ENCODE measurements around the gene ELP4. TPM values are rescaled to one million over a fixed set of nuclear protein-coding genes. Genes with fewer than 3 reads are reported as not detected.

ELP4 gene
- total RNA-seq, 1 experiment from 2014 or later = 19.4 TPM

DNA sequence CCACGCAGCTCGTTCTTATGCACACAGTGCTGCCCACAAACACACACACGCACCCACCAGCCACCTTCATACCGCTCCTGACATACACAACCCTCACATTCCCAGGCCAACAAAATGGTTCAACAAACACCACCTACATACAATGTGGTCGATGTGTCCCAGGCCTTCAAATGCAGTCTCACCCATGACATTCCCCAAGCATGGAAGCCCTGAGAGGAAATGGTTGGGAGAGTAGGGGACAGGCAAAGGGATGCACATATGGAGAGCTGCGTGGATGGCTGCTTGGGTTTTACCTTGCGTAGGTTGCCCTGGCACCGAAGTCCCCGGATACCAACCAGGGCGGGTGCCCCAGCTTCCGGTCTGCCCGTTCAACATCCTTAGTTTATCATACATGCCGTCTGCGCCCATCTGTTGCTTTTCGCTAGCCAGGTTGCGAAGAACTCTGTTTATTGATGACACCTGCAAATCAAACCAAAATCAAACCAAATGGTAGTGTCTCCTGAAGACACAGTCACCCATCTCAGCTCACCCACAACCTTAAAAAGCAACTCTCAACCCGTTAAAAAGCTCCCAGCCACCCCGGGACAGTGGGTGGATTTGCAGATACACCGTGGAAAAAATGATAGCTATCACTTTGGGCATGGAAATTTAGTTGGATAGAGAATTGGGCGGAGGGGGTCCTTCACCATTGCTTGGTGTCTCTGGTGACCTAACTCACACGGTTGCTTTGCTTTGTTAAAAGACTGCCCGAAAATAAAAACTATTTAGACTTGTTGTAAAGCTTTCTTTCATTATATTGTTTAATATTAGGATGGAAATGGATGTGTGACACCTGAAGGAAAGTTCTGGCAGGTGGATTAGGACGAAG is 291.1 kb downstream of the ELP4 start:
- no peaks in the 10 kb centered on the region for H4K20me1 ChIP-seq (ENCODE audit: low read length)
- ATAC-seq (no peak), DNase-seq (no peak)
- ChIA-PET POLR2A (ENCODE audit: unreplicated experiment) (no interaction called here), CTCF (no interaction called here)
- H2AFZ ChIP-seq (ENCODE audit: low read length) = no peak overlapping the region
- H3K36me3 ChIP-seq (ENCODE audit: low read depth, low read length) = no peaks in the 10 kb centered on the region
- BruUV-seq (replicated peaks) = no TSS peak
- no peaks in the 10 kb centered on the region for H3K79me2 ChIP-seq (ENCODE audit: low read length)
- no peak overlapping the region for H3K9ac ChIP-seq (ENCODE audit: low read length)
- no peak overlapping the region for H3K4me2 ChIP-seq (ENCODE audit: low read length)
- no peak overlapping the region for H3K27ac ChIP-seq (ENCODE audit: low read length)
- intact Hi-C loops (cut with micrococcal nuclease) = no loop called here
- H3K4me3 ChIP-seq (ENCODE audit: low read length) = no peak overlapping the region
- no peaks in the 10 kb centered on the region for H3K9me3 ChIP-seq (ENCODE audit: low read length)
- H3K4me1 ChIP-seq (ENCODE audit: insufficient read depth, low read length) = no peaks in the 10 kb centered on the region
- H3K9me2 ChIP-seq (replicated peaks; ENCODE audit: low read length) = no peaks in the 10 kb centered on the region
- TF ChIP-seq EZH2phosphoT487 (IDR thresholded peaks at IDR 0.05; ENCODE audit: borderline replicate concordance, low read length) (no peak), EZH2 (IDR thresholded peaks at IDR 0.05; ENCODE audit: low read length, unreplicated experiment) (no peak)
- TF ChIP-seq, protein P1, sequence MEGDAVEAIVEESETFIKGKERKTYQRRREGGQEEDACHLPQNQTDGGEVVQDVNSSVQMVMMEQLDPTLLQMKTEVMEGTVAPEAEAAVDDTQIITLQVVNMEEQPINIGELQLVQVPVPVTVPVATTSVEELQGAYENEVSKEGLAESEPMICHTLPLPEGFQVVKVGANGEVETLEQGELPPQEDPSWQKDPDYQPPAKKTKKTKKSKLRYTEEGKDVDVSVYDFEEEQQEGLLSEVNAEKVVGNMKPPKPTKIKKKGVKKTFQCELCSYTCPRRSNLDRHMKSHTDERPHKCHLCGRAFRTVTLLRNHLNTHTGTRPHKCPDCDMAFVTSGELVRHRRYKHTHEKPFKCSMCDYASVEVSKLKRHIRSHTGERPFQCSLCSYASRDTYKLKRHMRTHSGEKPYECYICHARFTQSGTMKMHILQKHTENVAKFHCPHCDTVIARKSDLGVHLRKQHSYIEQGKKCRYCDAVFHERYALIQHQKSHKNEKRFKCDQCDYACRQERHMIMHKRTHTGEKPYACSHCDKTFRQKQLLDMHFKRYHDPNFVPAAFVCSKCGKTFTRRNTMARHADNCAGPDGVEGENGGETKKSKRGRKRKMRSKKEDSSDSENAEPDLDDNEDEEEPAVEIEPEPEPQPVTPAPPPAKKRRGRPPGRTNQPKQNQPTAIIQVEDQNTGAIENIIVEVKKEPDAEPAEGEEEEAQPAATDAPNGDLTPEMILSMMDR (conservative IDR thresholded peaks at IDR 0.05; ENCODE audit: low read depth, low read length) = no peak
- no peaks in the 10 kb centered on the region for H3F3A ChIP-seq (ENCODE audit: low read length, unreplicated experiment)
- H3K27me3 ChIP-seq (ENCODE audit: low read length) = no peaks in the 10 kb centered on the region

DNA sequence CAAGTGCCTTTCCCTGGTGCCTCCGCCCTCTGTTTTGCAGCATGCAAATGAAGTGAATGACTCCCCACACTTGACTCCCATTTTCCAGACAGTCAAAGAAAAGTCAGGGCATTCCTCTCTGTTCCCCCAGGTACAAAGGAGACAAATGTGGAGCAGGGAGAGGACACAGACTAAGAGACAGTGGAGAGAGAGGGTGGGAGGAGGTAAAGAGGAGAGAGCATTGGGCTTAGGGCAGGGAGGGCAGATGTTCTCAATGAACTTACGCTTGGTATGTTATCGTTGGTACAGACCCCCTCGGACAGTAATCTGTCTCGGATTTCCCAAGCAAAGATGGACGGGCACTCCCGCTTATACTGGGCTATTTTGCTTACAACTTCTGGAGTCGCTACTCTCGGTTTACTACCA is 291.7 kb downstream of the ELP4 start:
- no peaks in the 10 kb centered on the region for H3K9me2 ChIP-seq (replicated peaks; ENCODE audit: low read length)
- no peaks in the 10 kb centered on the region for H3K9me3 ChIP-seq (ENCODE audit: low read length)
- H4K20me1 ChIP-seq (ENCODE audit: low read length) = no peaks in the 10 kb centered on the region
- BruUV-seq (replicated peaks) = no TSS peak
- TF ChIP-seq EZH2 (IDR thresholded peaks at IDR 0.05; ENCODE audit: low read length, unreplicated experiment) = no peak
- TF ChIP-seq, protein P1 (conservative IDR thresholded peaks at IDR 0.05; ENCODE audit: low read depth, low read length) = no peak
- TF ChIP-seq EZH2phosphoT487 (IDR thresholded peaks at IDR 0.05; ENCODE audit: borderline replicate concordance, low read length) = no peak
- POLR2A ChIA-PET (ENCODE audit: unreplicated experiment) = no interaction called here
- H2AFZ ChIP-seq (ENCODE audit: low read length) = no peak overlapping the region
- H3K79me2 ChIP-seq (ENCODE audit: low read length) = no peaks in the 10 kb centered on the region
- CTCF ChIA-PET = no interaction called here
- no peaks in the 10 kb centered on the region for H3F3A ChIP-seq (ENCODE audit: low read length, unreplicated experiment)
- no peak overlapping the region for H3K9ac ChIP-seq (ENCODE audit: low read length)
- no peaks in the 10 kb centered on the region for H3K27me3 ChIP-seq (ENCODE audit: low read length)
- H3K36me3 ChIP-seq (ENCODE audit: low read depth, low read length) = no peaks in the 10 kb centered on the region
- H3K4me2 ChIP-seq (ENCODE audit: low read length) = no peak overlapping the region
- DNase-seq (no peak), ATAC-seq (no peak)
- H3K27ac ChIP-seq (ENCODE audit: low read length) = no peak overlapping the region
- no peaks in the 10 kb centered on the region for H3K4me1 ChIP-seq (ENCODE audit: insufficient read depth, low read length)
- H3K4me3 ChIP-seq (ENCODE audit: low read length) = no peak overlapping the region
- intact Hi-C loops (cut with micrococcal nuclease) = no loop called here

DNA sequence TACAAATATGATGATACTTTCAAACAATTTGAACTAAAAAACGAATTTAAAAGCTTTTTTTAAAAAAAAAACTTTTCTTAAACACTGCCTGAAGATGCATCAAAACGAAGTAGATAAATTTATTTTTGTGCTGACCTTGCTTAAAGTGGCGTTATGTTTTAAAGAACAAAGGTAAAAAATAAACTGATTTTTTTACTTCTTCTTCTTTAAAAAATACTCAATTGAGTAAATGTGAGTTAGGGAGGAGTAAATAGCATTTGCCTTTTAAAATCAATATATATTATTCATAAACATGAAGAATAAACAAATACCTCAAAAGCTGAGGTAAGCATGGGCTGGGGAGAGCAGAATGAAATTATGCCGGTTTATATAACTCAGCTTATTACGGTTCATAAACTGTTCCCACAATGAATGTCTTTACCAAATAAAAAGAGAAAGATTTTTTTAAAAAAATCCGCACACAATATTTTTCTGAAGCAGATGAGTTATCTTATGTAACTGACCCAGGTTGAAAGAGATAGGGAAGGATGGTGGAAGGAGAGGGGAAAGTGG is 292.5 kb downstream of the ELP4 start:
- H3K9me2 ChIP-seq (replicated peaks; ENCODE audit: low read length) = no peaks in the 10 kb centered on the region
- no peak for ATAC-seq
- no peak overlapping the region for H3K4me3 ChIP-seq (ENCODE audit: low read length)
- no peaks in the 10 kb centered on the region for H4K20me1 ChIP-seq (ENCODE audit: low read length)
- no peaks in the 10 kb centered on the region for H3K9me3 ChIP-seq (ENCODE audit: low read length)
- H3K79me2 ChIP-seq (ENCODE audit: low read length) = peaks cover 6% of the 10 kb centered on the region
- H2AFZ ChIP-seq (ENCODE audit: low read length) = no peak overlapping the region
- no peaks in the 10 kb centered on the region for H3K36me3 ChIP-seq (ENCODE audit: low read depth, low read length)
- ChIA-PET POLR2A (ENCODE audit: unreplicated experiment) (no interaction called here), CTCF (no interaction called here)
- BruUV-seq (replicated peaks) = no TSS peak
- TF ChIP-seq, protein P1 (conservative IDR thresholded peaks at IDR 0.05; ENCODE audit: low read depth, low read length) = no peak
- no peak for TF ChIP-seq EZH2 (IDR thresholded peaks at IDR 0.05; ENCODE audit: low read length, unreplicated experiment)
- TF ChIP-seq EZH2phosphoT487 (IDR thresholded peaks at IDR 0.05; ENCODE audit: borderline replicate concordance, low read length) = no peak
- H3K9ac ChIP-seq (ENCODE audit: low read length) = no peak overlapping the region
- H3F3A ChIP-seq (ENCODE audit: low read length, unreplicated experiment) = no peaks in the 10 kb centered on the region
- H3K4me2 ChIP-seq (ENCODE audit: low read length) = no peak overlapping the region
- no peaks in the 10 kb centered on the region for H3K27me3 ChIP-seq (ENCODE audit: low read length)
- no peaks in the 10 kb centered on the region for H3K4me1 ChIP-seq (ENCODE audit: insufficient read depth, low read length)
- DNase-seq = no peak
- intact Hi-C loops (cut with micrococcal nuclease) = no loop called here
- H3K27ac ChIP-seq (ENCODE audit: low read length) = no peak overlapping the region

All from PC-3 (cell line).